HUES64 (cell line): ENCODE measurements around the gene RAB19.
"Not testable (repeated sequence)": the region's sequence is repeated elsewhere in the genome, so short reads cannot be mapped to it uniquely, and the experiment has no call there.

Experiments used
- H3K27ac ChIP-seq: 2 replicates; pipeline ENCODE4 v1.7.0; 2013; ENCODE audit warnings: low read depth, low read length, inconsistent platforms
- H3K27me3 ChIP-seq: 2 replicates; pipeline ENCODE4 v1.6.1; 2013; ENCODE audit warnings: mild to moderate bottlenecking, low read length; ENCODE audit not compliant: insufficient read depth
- H3K36me3 ChIP-seq: 2 replicates; pipeline ENCODE4 v1.6.1; 2013; ENCODE audit warnings: mild to moderate bottlenecking, low read length; ENCODE audit not compliant: insufficient read depth
- H3K4me1 ChIP-seq: 2 replicates; pipeline ENCODE4 v1.6.1; 2013; ENCODE audit warnings: mild to moderate bottlenecking, low read length, moderate library complexity; ENCODE audit not compliant: insufficient read depth
- H3K4me3 ChIP-seq: 2 replicates; pipeline ENCODE4 v1.5.1; 2013; ENCODE audit warnings: mild to moderate bottlenecking, low read length, moderate library complexity
- H3K9ac ChIP-seq: 2 replicates; pipeline ENCODE4 v1.6.1; 2013; ENCODE audit warnings: mild to moderate bottlenecking, low read depth, low read length
- H3K9me3 ChIP-seq: 2 replicates; pipeline ENCODE4 v1.6.1; 2013; ENCODE audit warnings: low read depth, low read length; ENCODE audit not compliant: insufficient read depth
- WGBS: fragments of 150-250, 120-280 bp; methylation state at CpG from one replicate; pipeline ENCODE4 v1.1.7; 2013; ENCODE audit warnings: missing lambda C conversion rate; 5-methylcytosine and 5-hydroxymethylcytosine counted together

Gene RAB19

DNA sequence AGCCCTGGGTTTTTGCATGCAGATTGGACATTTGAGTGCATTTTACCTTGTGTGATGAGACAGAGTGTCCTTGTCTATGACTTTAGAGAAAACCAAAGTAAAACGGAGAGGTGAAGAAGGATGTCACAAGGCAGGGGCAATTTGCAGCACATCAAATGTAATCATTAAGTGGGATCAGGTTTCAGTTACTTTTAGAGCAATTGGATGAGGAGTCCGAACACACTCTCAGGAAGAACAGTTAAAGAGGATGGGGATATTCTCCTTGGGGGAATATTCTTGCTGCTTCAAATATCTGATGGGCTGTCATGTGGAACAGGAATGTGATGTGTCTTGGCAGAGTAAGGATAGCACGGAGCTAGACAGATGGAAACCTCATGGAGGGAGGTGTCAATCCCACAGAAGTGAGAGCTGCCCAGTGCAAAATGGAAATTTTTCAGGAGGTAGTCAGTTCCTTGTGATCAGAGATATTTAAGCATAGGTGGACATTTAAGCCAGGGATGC, 757 bp downstream of the RAB19 start:
- H3K9ac ChIP-seq = no peak overlapping the region
- WGBS = 81% methylated on average over 3 of the region's 3 CpGs
- 0 out of 2 replicates have a peak, but pooled peaks cover 4% of the 10 kb centered on the region for H3K36me3 ChIP-seq
- H3K4me1 ChIP-seq = peaks cover 7% of the 10 kb centered on the region; the same call in 1 of the 2 replicates
- no peaks in the 10 kb centered on the region for H3K9me3 ChIP-seq
- no peaks in the 10 kb centered on the region for H3K27me3 ChIP-seq
- peak overlapping the region; percentile 60 for H3K4me3 ChIP-seq
- no peak overlapping the region for H3K27ac ChIP-seq

DNA sequence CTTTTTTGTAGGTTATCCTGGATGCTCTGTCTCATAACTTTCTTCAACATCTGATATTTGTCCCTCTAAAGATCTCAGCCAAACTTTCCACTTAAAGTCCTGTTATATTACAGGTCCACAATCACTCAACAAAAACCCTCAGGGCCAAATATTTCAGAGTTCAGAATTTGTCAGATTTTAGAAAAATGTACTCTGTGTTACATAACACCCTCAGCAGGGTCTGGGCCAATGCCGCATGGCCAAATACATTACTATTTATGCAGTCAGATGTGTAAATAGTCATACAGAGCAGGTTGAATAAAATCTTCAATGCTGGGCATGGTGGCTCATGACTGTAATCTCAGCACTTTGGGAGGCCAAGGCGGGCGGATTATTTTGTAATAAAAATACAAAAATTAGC, 11.5 kb downstream of the RAB19 start:
- 0 out of 2 replicates have a peak, but pooled peaks cover 5% of the 10 kb centered on the region for H3K36me3 ChIP-seq
- no peak overlapping the region for H3K9ac ChIP-seq
- no peaks in the 10 kb centered on the region for H3K4me1 ChIP-seq
- no peak overlapping the region for H3K27ac ChIP-seq
- 86% methylated on average over 3 of the region's 3 CpGs for WGBS
- no peaks in the 10 kb centered on the region for H3K27me3 ChIP-seq
- H3K4me3 ChIP-seq = no peak overlapping the region
- no peaks in the 10 kb centered on the region for H3K9me3 ChIP-seq

DNA sequence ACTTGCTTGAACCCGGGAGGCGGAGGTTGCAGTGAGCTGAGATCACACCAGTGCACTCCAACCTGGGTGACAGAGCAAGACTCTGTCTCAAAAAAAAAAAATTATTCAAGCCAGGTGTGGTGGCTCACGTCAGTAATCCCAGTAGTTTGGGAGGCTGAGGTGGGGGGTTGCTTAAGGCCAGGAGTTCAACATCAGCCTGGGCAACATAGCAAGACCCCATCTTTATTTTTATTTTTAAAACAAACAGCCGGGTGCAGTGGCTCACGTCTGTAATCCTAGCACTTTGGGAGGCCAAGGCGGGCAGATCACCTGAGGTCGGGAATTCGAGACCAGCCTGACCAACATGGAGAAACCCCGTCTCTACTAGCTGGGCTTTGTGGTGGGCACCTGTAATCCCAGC, 12.0 kb downstream of the RAB19 start:
- not testable (repeated sequence) for H3K27ac ChIP-seq, H3K9me3 ChIP-seq, H3K4me1 ChIP-seq, H3K36me3 ChIP-seq, H3K27me3 ChIP-seq, H3K4me3 ChIP-seq, H3K9ac ChIP-seq
- WGBS = 91% methylated on average over 9 of the region's 9 CpGs

DNA sequence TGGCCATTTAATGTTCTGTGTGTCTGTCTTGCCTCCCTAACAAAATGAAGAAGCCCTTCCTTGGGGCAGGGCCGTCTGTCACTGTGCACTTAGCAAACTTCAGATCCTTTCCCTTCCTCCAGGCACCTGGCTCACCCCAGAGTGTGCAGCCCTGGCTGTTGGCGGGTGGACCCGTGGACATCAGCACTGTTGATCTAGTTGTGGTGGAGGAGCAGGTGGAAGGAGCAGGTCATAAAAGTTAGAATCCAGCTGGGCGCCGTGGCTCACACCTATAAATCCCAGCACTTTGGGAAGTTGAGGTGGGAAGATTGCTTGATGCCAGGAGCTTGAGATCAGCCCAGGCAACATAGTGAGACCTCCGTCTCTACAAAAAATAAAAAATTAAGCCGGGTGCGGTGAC, 12.7 kb downstream of the RAB19 start:
- Histone ChIP-seq H3K27me3 (no peaks in the 10 kb centered on the region), H3K9me3 (no peaks in the 10 kb centered on the region), H3K9ac (no peak overlapping the region), H3K36me3 (0 out of 2 replicates have a peak, but pooled peaks cover 5% of the 10 kb centered on the region), H3K4me1 (no peaks in the 10 kb centered on the region), H3K4me3 (no peak overlapping the region), H3K27ac (no peak overlapping the region)
- WGBS = 92% methylated on average over 8 of the region's 8 CpGs

DNA sequence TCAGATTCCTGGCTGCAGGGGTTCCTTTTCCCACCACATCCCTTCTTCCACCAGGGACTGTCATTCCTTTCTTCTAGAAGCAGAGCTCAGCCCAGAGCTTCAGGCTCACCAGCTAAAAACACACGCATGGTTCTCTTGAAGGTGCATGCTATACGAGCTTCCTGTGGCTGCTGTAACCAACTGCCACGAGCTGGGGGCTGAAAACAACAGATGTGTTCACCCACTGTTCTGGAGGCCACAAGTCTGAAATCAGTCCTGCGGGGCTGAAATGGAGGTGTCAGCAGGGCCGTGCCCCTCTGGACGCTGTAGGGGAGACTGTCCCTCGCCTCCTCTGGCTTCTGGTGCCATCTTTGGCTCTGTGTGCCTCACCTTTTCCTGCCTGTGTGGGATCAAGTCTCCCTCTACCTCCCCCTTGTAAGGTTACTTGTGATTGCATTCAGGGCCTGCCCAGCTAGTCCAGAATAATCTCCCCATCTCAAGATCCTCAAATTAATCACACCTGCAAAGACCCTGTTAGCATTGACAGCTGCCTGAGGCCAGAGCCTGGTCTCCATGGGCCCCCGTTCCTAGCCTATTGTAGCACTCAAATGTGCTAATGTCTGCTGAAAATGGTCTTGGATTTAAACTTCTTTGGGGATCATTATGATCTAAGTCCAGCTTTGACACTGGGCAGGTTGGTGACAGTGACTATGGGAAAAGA, 13.7 kb downstream of the RAB19 start:
- WGBS = 94% methylated on average over 8 of the region's 8 CpGs
- no peak overlapping the region for H3K27ac ChIP-seq

DNA sequence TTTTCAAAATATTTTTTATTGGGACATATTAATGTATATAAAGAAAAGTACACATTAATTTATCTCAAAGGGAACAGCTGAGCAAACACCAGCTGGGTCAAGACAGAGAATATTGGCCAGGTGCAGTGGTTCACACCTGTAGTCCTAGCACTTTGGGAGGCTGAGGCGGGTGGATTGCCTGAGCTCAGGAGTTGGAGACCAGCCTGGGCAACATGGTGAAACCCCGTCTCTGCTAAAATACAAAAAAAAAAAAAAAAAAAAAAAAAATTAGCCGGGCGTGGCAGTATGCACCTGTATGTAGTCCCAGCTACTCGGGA, 14.3 kb downstream of the RAB19 start:
- 98% methylated on average over 4 of the region's 5 CpGs for WGBS

More for the DNA sequence above, 13.7 kb downstream of the RAB19 start:
- Histone ChIP-seq H3K4me3 (no peak overlapping the region), H3K27me3 (no peaks in the 10 kb centered on the region), H3K4me1 (no peaks in the 10 kb centered on the region), H3K9me3 (no peaks in the 10 kb centered on the region), H3K9ac (no peak overlapping the region), H3K36me3 (0 out of 2 replicates have a peak, but pooled peaks cover 5% of the 10 kb centered on the region)

DNA sequence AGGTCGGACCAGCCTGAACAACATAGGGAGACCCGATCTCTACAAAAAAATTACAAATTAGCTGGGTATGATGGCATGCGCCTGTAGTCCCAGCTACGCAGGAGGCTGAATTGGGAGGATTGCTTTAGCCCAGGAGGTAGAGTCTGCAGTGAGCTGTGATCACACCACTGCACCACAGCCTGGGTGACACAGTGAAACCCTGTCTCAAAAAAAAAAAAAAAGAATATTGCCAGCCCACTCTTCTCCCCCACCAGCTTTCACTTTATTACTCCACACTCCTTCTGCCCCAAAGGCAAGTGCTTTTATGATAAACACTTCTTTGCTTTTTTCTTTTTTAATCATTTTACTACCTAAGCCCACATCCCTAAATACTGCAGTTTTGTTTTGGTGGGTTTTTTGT, 14.8 kb downstream of the RAB19 start:
- Histone ChIP-seq H3K4me3 (no peak overlapping the region), H3K36me3 (no peaks in the 10 kb centered on the region), H3K4me1 (no peaks in the 10 kb centered on the region), H3K9me3 (no peaks in the 10 kb centered on the region), H3K27ac (no peak overlapping the region), H3K27me3 (no peaks in the 10 kb centered on the region), H3K9ac (no peak overlapping the region)
- 82% methylated on average over 4 of the region's 4 CpGs for WGBS

More for the DNA sequence above, 14.3 kb downstream of the RAB19 start:
- not testable (repeated sequence) for H3K27me3 ChIP-seq, H3K27ac ChIP-seq, H3K9me3 ChIP-seq, H3K4me1 ChIP-seq, H3K36me3 ChIP-seq, H3K4me3 ChIP-seq, H3K9ac ChIP-seq

DNA sequence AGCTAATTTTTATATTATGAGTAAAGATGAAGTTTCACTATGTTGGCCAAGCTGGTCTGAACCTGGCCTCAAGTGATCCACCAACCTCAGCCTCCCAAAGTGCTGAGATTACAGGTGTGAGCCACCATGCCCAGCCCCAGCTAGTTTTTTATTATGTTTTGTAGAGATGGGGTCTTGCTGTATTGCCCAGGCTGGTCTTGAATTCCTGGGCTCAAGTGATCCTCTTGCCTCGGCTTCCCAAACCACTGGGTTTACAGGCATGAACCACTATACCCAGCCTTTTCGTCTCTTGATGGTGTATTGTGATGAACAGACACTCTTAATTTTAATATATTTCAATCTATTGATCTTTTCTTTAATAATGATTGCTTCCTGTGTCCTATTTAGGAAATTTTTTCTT, 17.7 kb downstream of the RAB19 start:
- Histone ChIP-seq H3K4me1 (no peaks in the 10 kb centered on the region), H3K4me3 (no peak overlapping the region), H3K9ac (no peak overlapping the region), H3K9me3 (no peaks in the 10 kb centered on the region), H3K27ac (no peak overlapping the region), H3K27me3 (no peaks in the 10 kb centered on the region), H3K36me3 (peaks cover 10% of the 10 kb centered on the region; the same call in 1 of the 2 replicates)
- WGBS = 100% methylated on average over 1 of the region's 2 CpGs

DNA sequence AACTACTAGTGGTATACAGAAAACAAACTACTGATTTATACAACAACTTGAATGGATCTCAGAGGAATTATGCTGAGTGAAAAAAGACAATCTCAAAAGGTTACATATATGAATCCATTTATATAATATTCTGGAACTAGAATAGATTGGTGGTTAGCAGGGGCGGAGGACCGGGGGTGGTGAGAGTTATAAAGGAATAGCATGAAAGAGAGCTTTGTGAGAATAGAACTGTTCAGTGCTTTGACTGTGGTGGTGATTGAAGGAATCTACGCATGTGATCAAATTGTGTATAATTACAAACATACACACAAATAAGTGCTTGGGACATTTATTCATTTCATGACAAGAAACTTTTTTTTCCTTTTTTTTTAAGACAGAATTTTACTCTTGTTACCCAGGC, 19.6 kb downstream of the RAB19 start:
- Histone ChIP-seq H3K4me3 (no peak overlapping the region), H3K36me3 (peaks cover 11% of the 10 kb centered on the region; the same call in 1 of the 2 replicates), H3K27me3 (no peaks in the 10 kb centered on the region), H3K9ac (no peak overlapping the region), H3K4me1 (no peaks in the 10 kb centered on the region), H3K27ac (no peak overlapping the region), H3K9me3 (no peaks in the 10 kb centered on the region)
- 93% methylated on average over 2 of the region's 3 CpGs for WGBS

DNA sequence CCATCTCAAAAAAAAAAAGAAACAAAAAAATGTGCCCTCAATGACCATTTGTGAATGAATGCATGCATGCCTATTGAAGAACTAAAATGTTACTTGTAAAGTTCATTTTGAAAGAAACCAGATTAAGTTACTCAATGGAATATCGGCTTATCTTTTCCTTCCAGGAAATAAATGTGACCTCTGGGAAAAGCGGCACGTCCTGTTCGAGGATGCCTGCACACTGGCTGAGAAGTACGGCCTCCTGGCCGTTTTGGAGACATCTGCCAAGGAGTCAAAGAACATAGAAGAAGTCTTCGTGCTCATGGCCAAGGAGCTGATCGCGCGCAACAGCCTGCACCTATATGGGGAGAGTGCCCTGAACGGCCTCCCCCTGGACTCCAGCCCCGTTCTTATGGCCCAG, 21.9 kb downstream of the RAB19 start:
- Histone ChIP-seq H3K4me1 (no peaks in the 10 kb centered on the region), H3K27me3 (no peaks in the 10 kb centered on the region), H3K4me3 (no peak overlapping the region), H3K27ac (no peak overlapping the region), H3K9me3 (no peaks in the 10 kb centered on the region; the same call in 1 of the 2 replicates), H3K36me3 (peaks cover 11% of the 10 kb centered on the region; the same call in 1 of the 2 replicates), H3K9ac (no peak overlapping the region)
- 96% methylated on average over 12 of the region's 12 CpGs for WGBS

DNA sequence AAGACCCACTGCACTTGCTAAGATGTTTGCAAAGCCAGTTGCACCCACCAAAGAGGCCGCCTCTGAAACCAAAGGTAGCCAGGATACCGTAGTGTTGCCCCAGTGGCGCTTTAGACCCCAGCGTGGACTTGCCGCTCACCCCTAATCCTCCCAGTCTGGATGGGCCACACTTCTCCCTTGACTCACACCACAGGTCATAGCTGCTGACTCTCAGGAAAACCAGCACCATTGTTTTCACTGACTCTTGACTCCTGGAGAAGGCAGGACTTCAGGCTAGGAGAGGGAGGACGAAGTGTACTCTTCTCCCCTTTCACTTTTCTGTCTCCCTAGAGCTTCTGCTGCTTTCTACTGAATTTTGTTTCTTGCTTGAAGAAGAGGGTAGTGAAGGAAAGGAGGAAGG, 22.3 kb downstream of the RAB19 start:
- Histone ChIP-seq H3K9me3 (no peaks in the 10 kb centered on the region; the same call in 1 of the 2 replicates), H3K9ac (no peak overlapping the region), H3K4me1 (no peaks in the 10 kb centered on the region), H3K36me3 (peaks cover 11% of the 10 kb centered on the region; the same call in 1 of the 2 replicates), H3K27me3 (no peaks in the 10 kb centered on the region), H3K27ac (no peak overlapping the region), H3K4me3 (no peak overlapping the region)
- WGBS = 96% methylated on average over 5 of the region's 6 CpGs
